Measurements from ENCODE around the gene ALS2CL. TPM values are rescaled to one million over a fixed set of nuclear protein-coding genes. Genes with fewer than 3 reads are reported as not detected.
"Not testable (repeated sequence)": the region's sequence is repeated elsewhere in the genome, so short reads cannot be mapped to it uniquely, and the experiment has no call there.

The ALS2CL gene, protein sequence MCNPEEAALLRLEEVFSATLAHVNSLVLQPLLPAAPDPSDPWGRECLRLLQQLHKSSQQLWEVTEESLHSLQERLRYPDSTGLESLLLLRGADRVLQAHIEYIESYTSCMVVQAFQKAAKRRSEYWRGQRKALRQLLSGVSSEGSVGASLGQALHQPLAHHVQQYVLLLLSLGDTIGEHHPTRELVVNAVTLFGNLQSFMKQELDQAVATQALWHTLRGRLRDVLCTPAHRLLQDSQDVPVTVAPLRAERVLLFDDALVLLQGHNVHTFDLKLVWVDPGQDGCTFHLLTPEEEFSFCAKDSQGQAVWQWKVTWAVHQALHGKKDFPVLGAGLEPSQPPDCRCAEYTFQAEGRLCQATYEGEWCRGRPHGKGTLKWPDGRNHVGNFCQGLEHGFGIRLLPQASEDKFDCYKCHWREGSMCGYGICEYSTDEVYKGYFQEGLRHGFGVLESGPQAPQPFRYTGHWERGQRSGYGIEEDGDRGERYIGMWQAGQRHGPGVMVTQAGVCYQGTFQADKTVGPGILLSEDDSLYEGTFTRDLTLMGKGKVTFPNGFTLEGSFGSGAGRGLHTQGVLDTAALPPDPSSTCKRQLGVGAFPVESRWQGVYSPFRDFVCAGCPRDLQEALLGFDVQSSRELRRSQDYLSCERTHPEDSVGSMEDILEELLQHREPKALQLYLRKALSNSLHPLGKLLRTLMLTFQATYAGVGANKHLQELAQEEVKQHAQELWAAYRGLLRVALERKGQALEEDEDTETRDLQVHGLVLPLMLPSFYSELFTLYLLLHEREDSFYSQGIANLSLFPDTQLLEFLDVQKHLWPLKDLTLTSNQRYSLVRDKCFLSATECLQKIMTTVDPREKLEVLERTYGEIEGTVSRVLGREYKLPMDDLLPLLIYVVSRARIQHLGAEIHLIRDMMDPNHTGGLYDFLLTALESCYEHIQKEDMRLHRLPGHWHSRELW
- total RNA-seq: 10 to 100 TPM in 1 of 4 donors, 1 to 10 TPM in 3; 4.8 to 10.4 (median 9.6) TPM

DNA sequence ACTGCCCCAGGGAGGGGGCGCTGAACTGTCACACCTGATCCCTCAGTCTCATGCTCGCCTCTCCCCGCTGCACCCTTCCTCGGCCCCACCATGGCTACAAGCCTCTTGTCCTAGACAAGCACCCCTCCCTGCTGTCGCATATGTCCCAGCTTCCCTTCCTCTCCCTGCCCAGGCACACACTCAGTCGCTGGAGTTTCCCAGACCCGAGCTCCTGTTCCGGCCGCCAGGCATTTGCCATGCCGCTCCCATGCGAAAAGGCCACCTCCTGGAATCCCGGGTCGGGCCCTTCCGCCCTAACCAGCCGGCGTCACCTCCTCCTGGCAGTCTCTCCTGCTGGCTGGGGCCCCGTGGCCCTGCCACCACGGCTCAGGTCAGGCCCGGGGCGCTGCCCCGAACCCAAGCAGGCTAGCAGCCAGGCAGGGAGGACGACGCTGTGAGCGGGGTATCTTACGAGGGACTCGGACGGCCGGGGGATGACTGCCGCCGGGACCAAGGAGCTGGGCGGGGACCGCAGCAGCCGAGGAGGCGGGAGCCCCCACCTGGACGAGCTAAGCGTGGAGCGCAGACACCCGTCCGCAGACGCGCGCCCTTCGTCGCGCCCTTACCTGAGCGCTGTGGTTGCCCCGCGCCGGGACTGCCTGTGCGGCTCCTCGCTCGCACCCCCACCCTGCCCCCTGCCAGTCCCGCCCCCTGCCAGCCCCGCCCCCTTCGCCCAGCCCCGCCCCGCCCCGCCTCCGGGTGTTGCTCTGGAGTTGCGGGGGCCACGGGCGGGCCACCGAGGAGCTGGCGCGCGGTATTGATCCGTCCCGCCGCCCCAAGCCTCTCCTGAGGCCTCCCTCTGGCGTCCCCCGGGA is at the start of gene ALS2CL:
Gene ALS2CL (minus strand): TSS at position 642 of the 854 bp plus-strand sequence. CDS start 4,239 bp downstream, outside the sequence.
- 7 to 19% methylated on average over 5 to 12 of the region's 71 CpGs for WGBS, 2 donors (ENCODE audit: low coverage in 1 of 2)
- Histone ChIP-seq H3K27ac (peak within 1 kb of the TSS in 3 of 4 donors; percentile 74 to 83 (median 82)), H3K27me3 (no peaks in the 10 kb centered on the region), H3K4me3 (peak within 1 kb of the TSS; percentile 67 to 68), H3K4me1 (peaks cover 0 to 80% (median 39%) of the 10 kb centered on the region in 3 donors), H3K36me3 (peaks cover 0 to 4% of the 10 kb centered on the region in 2 donors), H3K9me3 (no peaks in the 10 kb centered on the region)
- TF ChIP-seq, protein P1, sequence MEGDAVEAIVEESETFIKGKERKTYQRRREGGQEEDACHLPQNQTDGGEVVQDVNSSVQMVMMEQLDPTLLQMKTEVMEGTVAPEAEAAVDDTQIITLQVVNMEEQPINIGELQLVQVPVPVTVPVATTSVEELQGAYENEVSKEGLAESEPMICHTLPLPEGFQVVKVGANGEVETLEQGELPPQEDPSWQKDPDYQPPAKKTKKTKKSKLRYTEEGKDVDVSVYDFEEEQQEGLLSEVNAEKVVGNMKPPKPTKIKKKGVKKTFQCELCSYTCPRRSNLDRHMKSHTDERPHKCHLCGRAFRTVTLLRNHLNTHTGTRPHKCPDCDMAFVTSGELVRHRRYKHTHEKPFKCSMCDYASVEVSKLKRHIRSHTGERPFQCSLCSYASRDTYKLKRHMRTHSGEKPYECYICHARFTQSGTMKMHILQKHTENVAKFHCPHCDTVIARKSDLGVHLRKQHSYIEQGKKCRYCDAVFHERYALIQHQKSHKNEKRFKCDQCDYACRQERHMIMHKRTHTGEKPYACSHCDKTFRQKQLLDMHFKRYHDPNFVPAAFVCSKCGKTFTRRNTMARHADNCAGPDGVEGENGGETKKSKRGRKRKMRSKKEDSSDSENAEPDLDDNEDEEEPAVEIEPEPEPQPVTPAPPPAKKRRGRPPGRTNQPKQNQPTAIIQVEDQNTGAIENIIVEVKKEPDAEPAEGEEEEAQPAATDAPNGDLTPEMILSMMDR (IDR thresholded peaks at IDR 0.05): no peak
- TF ChIP-seq POLR2A (IDR thresholded peaks at IDR 0.05): peak in 1 of 2 donors; percentile 7
- peak; percentile 59 for ATAC-seq

DNA sequence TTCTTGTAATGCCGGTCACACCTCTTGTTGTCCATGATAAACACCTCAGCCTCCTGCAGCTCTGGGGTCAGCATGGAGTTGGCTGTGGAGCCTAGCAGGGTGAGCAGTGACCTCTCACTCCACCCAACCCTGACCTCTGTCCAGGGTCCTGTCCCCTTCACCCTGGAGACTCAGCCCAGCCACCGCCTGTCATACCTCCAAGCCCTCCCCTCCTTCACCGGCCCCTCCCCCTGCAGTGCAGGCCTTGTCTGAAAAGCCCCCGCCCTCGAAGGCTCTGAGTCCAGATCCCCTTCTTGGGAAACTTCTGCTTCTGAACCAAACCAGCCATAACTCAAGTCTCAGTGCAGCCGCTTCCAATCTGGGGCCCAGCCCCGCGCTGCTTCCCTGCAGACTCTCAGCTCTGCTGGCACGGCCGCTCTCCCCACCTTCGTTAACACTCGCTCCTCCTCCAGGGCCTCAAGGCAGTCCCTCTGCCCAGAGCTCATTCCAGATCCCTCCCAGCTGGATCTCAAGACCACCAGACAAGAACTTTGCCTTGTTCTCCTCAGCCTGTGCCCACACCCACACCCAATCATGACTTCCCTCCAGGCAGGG is 49.6 kb upstream of the ALS2CL start:
- H3K4me3 ChIP-seq: no peak overlapping the region
- H3K36me3 ChIP-seq: no peaks in the 10 kb centered on the region
- H3K27me3 ChIP-seq: no peaks in the 10 kb centered on the region
- ATAC-seq: no peak
- H3K9me3 ChIP-seq: no peaks in the 10 kb centered on the region
- TF ChIP-seq EP300 (IDR thresholded peaks at IDR 0.05): no peak
- TF ChIP-seq POLR2AphosphoS5 (IDR thresholded peaks at IDR 0.05): no peak
- TF ChIP-seq POLR2A (IDR thresholded peaks at IDR 0.05): no peak
- TF ChIP-seq, protein P1 (IDR thresholded peaks at IDR 0.05): no peak
- H3K27ac ChIP-seq: no peak overlapping the region
- 40 to 78% methylated on average over 7 of the region's 12 CpGs for WGBS, 2 donors (ENCODE audit: low coverage in 1 of 2)
- no peaks in the 10 kb centered on the region for H3K4me1 ChIP-seq

DNA sequence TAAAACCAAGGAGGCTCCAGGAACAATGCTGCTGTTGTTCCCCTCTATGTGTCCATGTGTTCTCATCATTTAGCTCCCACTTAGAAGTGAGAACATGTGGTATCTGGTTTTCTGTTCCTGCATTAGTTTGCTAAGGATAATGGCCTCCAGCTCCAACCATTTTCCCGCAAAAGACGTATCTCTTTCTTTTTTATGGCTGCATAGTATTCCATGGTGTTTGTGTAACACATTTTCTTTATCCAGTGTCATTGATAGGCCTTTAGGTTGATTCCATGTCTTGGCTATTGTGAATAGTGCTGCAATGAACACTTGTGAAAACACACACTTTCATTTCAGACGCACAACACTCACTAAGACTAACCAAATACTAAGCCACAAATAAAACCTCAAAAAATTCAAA is 46.1 kb upstream of the ALS2CL start:
- not testable (repeated sequence) for H3K4me3 ChIP-seq, H3K4me1 ChIP-seq, ATAC-seq, H3K9me3 ChIP-seq, H3K27ac ChIP-seq, H3K36me3 ChIP-seq
- WGBS, 2 donors (ENCODE audit: low coverage in 1 of 2): 98 to 100% methylated on average over 3 of the region's 3 CpGs
- H3K27me3 ChIP-seq: peaks cover 18% of the 10 kb centered on the region

DNA sequence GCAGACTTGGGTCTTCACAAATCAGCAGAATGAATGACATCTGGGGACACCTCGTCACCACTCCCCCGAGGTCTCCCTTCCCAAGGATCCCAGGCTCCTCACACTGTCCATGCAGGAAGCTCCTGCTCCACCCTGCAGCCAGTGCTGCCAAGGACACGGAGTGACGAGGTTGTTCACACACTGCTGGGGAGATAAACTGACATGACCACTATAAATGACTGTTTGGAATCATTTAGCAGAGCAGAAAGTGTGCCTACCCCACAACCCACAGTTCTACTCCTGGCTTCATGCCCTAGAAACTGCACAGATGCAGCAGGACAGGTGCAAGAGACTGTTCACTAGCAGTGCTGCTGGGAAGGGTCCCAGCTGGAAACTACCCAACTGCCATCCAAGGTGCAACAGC is 43.9 kb upstream of the ALS2CL start:
- no peak for ATAC-seq
- H3K27ac ChIP-seq: no peak overlapping the region
- no peak overlapping the region for H3K4me3 ChIP-seq
- H3K36me3 ChIP-seq: no peaks in the 10 kb centered on the region
- no peaks in the 10 kb centered on the region for H3K9me3 ChIP-seq
- WGBS, 2 donors (ENCODE audit: low coverage in 1 of 2): no CpG with 5 or more reads among the region's 4 CpGs
- H3K4me1 ChIP-seq: no peaks in the 10 kb centered on the region
- TF ChIP-seq, protein P1 (IDR thresholded peaks at IDR 0.05): no peak
- TF ChIP-seq EP300 (IDR thresholded peaks at IDR 0.05) (no peak), POLR2A (IDR thresholded peaks at IDR 0.05) (no peak), POLR2AphosphoS5 (IDR thresholded peaks at IDR 0.05) (no peak)
- H3K27me3 ChIP-seq: peaks cover 32% of the 10 kb centered on the region

Data from gastroesophageal sphincter (tissue), 4 donors.